Fibroblast of mammary gland (primary cell): ENCODE measurements around the gene POLE3.

ENCODE experiments used
- DNase-seq: peaks from one replicate; pipeline ENCODE4 v3.0.0-alpha.2; 2010; ENCODE audit warnings: low read depth
- H3K4me3 ChIP-seq: 2 replicates; pipeline ENCODE4 v1.5.1; 2011; ENCODE audit warnings: low read depth, mild to moderate bottlenecking, low read length, moderate library complexity; ENCODE audit not compliant: control insufficient read depth
- TF ChIP-seq, protein P1 (sequence below): conservative IDR thresholded peaks from 2 replicates; pipeline ENCODE4 v1.5.1; 2011; ENCODE audit warnings: low read depth, low read length, inconsistent platforms; ENCODE audit not compliant: control insufficient read depth, insufficient read depth

Gene POLE3

DNA sequence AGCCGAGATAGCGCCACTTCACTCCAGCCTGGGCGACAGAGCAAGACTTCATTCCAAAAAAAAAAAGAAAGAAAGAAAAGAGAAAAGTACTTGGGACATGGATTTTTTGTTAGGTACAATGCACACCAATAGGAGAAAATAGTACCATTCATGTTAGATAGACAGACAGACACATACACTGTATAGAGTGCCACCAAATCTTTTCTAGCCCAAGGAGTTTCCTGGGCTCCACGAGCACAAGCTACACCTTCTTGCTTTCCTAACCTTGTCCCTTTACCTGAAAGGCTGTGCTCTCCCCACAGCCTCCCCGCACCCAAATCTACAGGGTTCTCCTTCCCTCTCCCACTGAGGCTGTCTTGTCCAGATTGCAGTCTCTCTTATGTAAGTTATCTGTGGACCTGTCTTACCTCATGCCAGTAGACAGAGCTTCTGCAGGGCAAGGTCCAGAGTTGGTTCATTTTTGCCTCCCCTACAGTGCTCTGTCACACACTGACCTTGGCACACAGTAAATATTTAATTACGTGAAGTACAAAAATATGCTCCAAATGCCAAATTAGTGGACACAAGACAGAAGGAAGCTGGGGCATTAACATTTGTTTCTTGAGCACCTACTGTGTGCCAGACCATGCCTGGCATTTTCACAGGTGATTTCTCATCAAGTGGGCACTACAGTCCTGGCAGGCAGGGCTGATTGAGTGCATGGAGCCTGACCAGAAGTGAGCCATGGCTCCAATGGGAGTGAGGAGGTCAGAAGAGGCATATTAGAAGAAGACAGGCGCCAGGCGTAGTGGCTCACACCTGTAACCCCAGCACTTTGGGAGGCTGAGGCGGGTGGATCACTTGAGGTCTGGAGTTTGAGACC is 15.2 kb downstream of the POLE3 start:
- no peak for DNase-seq
- H3K4me3 ChIP-seq: no peak overlapping the region
- TF ChIP-seq, protein P1, sequence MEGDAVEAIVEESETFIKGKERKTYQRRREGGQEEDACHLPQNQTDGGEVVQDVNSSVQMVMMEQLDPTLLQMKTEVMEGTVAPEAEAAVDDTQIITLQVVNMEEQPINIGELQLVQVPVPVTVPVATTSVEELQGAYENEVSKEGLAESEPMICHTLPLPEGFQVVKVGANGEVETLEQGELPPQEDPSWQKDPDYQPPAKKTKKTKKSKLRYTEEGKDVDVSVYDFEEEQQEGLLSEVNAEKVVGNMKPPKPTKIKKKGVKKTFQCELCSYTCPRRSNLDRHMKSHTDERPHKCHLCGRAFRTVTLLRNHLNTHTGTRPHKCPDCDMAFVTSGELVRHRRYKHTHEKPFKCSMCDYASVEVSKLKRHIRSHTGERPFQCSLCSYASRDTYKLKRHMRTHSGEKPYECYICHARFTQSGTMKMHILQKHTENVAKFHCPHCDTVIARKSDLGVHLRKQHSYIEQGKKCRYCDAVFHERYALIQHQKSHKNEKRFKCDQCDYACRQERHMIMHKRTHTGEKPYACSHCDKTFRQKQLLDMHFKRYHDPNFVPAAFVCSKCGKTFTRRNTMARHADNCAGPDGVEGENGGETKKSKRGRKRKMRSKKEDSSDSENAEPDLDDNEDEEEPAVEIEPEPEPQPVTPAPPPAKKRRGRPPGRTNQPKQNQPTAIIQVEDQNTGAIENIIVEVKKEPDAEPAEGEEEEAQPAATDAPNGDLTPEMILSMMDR: no peak

DNA sequence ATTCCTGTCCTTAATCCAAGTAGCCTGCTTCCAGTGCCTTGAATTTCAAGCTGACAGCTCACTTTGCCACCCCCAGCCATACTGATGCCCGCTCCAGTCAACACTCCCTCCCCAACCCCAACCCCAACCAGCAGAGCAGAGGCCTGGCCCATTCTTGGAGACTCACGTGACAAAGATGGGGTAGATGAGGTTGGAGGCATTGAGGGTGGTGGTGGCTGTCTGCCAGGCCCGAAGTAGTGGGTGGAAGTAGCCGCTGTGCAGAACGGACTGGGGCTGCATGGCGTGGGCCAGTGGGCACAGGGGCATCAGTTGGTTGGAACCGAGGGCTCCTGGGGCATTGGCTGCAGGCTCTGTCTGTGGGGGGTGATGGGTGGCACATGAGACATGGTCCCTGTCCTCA is 17.2 kb downstream of the POLE3 start:
- H3K4me3 ChIP-seq: no peak overlapping the region
- no peak for DNase-seq
- TF ChIP-seq, protein P1: no peak

DNA sequence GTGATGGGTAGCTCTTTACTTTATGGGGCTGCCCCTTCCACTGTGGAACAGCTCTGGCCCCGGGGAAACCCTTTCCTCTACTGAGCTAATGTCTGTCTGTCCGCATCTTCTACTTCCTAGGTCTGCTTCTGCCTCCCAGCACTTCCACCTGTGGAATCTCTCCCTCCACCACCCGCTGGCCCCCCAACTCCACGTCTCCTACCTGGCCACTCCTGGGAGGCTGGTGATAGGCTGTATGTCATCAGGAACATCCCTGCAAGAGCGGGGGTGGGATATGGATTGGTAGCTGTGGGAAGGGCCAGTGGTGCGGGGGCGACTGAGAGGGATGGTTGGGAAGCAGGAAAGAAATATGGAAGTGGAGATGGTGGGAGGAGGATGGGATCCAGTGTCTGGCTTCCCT is 18.6 kb downstream of the POLE3 start:
- TF ChIP-seq, protein P1: no peak
- no peak overlapping the region for H3K4me3 ChIP-seq

DNA sequence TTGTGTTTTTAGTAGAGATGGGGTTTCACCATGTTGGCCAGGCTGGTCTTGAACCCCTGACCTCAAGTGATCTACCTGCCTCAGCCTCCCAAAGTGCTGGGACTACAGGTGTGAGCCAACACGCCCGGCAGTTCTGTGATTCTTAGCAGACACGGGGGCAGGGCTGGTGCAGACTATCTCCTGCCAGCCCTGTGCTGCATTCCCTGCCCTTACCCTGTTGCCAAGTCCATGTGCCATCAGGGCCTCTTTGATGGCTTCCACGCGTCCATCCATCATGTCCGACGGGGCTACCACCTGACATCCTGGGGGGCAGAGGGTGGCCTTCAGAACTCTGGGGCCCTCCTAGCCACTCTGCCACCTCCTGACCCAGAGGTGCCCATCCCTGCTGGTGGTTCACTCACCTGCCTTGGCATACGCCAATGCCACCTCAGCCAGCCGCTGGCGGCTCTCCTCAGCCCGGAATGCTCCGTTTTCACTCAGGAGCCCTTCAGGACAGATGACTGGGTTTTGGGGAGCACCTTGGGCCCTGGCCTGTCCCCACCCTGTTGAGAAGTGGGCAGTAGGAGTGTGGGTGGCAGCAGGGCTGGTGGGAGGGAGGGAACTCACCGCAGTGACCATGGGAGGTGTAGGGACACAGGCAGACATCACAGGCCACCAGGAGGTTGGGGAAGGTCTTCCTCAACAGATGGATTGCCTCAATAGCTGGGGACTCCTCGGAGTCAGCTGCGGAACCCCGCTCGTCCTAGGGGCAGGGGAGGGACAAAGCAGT is 20.1 kb downstream of the POLE3 start:
- TF ChIP-seq, protein P1: no peak
- H3K4me3 ChIP-seq: no peak overlapping the region
- no peak for DNase-seq

More for the DNA sequence above, 18.6 kb downstream of the POLE3 start:
- DNase-seq: no peak

DNA sequence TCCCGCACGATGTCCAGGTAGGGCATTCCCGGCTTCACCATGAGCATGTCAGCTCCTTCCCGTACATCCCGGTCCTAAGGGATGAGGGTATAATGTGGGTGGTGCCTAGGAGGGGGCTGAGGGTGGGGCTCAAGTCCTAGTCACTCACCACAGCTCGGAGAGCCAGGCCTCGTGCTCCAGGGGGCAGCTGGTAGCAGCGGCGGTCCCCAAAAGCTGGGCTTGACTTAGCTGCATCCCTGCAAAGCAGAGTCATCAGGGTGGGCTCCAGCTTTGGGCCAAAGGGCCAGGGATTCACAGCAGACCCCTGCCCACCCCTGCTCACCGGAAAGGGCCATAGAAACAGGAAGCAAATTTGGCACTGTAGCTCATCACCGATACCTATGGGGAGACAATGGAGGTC is 21.0 kb downstream of the POLE3 start:
- DNase-seq: no peak
- H3K4me3 ChIP-seq: no peak overlapping the region
- TF ChIP-seq, protein P1: no peak

DNA sequence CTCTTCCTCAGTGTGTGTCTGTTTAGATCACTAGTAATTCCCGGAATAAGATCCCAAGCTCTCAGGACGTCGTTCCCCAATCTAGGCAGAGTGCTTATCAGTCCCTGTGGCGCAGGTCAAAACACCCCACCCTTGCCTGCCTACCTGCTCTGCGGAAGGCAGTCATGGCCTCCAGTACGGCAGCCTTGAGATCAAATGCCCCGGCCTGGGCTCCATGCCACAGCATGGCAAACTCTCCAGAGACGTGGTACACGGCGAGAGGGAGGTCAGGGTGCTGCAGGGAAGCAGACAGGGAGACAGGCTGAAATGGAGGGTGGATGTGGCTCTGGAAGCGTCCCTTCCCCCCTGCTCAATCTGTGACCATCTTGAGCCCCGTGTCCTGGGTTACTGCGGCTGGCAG is 21.6 kb downstream of the POLE3 start:
- no peak overlapping the region for H3K4me3 ChIP-seq
- DNase-seq: no peak
- TF ChIP-seq, protein P1: no peak
